ENCODE data around the gene PAX5. TPM values are rescaled to one million over a fixed set of nuclear protein-coding genes. Genes with fewer than 3 reads are reported as not detected.

PAX5 gene
- total and polyA plus RNA-seq, 3 donors from 2014 or later, result 0.79 to 1.9 (median 1.3) TPM

- DNase-seq, result no peak
- no peaks in the 10 kb centered on the region for H3K4me1 ChIP-seq
- intact Hi-C loops (cut with DNase I; ENCODE audit: low total_unique reads), result no loop called here
- no peaks in the 10 kb centered on the region for H3K36me3 ChIP-seq (ENCODE audit: low read depth, missing control alignments)
- no peaks in the 10 kb centered on the region for H3K27me3 ChIP-seq
- no peak overlapping the region for H3K4me3 ChIP-seq
- H3K9me3 ChIP-seq, result no peaks in the 10 kb centered on the region
- no peak overlapping the region for H3K27ac ChIP-seq
- no peak for TF ChIP-seq POLR2A (IDR thresholded peaks at IDR 0.05)
- TF ChIP-seq CTCF (IDR thresholded peaks at IDR 0.05), result no peak
Observed at GRCh38 chr9:36936498-36936831, 97.6 kb downstream of the PAX5 start.

- Histone ChIP-seq H3K4me3 (no peak overlapping the region), H3K27me3 (no peaks in the 10 kb centered on the region), H3K36me3 (ENCODE audit: low read depth, missing control alignments) (no peaks in the 10 kb centered on the region), H3K9me3 (no peaks in the 10 kb centered on the region), H3K27ac (no peak overlapping the region), H3K4me1 (no peaks in the 10 kb centered on the region)
- intact Hi-C loops (cut with DNase I; ENCODE audit: low total_unique reads), result no loop called here
- TF ChIP-seq POLR2A (IDR thresholded peaks at IDR 0.05) (no peak), CTCF (IDR thresholded peaks at IDR 0.05) (no peak)
- 88 to 94% methylated on average over 7 to 9 of the region's 9 CpGs for WGBS, 2 donors
- no peak for DNase-seq
Observed at GRCh38 chr9:36935768-36936497, 98.1 kb downstream of the PAX5 start.

GRCh38 chr9:36935332-36935731 is 98.7 kb downstream of the PAX5 start:
- no peak for TF ChIP-seq POLR2A (IDR thresholded peaks at IDR 0.05)
- TF ChIP-seq CTCF (IDR thresholded peaks at IDR 0.05), result no peak
- 91 to 95% methylated on average over 4 of the region's 4 CpGs for WGBS, 2 donors
- H3K27ac ChIP-seq, result no peak overlapping the region
- no peak overlapping the region for H3K4me3 ChIP-seq
- H3K9me3 ChIP-seq, result no peaks in the 10 kb centered on the region
- intact Hi-C loops (cut with DNase I; ENCODE audit: low total_unique reads), result no loop called here
- H3K4me1 ChIP-seq, result no peaks in the 10 kb centered on the region
- DNase-seq, result no peak
- H3K27me3 ChIP-seq, result no peaks in the 10 kb centered on the region
- H3K36me3 ChIP-seq (ENCODE audit: low read depth, missing control alignments), result no peaks in the 10 kb centered on the region

- TF ChIP-seq CTCF (IDR thresholded peaks at IDR 0.05), result no peak
- 78 to 85% methylated on average over 5 of the region's 5 CpGs for WGBS, 2 donors
- intact Hi-C loops (cut with DNase I; ENCODE audit: low total_unique reads), result no loop called here
- Histone ChIP-seq H3K9me3 (no peaks in the 10 kb centered on the region), H3K36me3 (ENCODE audit: low read depth, missing control alignments) (no peaks in the 10 kb centered on the region), H3K27ac (no peak overlapping the region), H3K4me3 (no peak overlapping the region), H3K27me3 (no peaks in the 10 kb centered on the region), H3K4me1 (no peaks in the 10 kb centered on the region)
- DNase-seq, result no peak
Observed at GRCh38 chr9:36934478-36935065, 99.5 kb downstream of the PAX5 start.

GRCh38 chr9:36933676-36934215 is 100.3 kb downstream of the PAX5 start:
- intact Hi-C loops (cut with DNase I; ENCODE audit: low total_unique reads), result no loop called here
- H3K27ac ChIP-seq, result no peak overlapping the region
- no peaks in the 10 kb centered on the region for H3K27me3 ChIP-seq
- no peaks in the 10 kb centered on the region for H3K9me3 ChIP-seq
- DNase-seq, result no peak
- H3K36me3 ChIP-seq (ENCODE audit: low read depth, missing control alignments), result no peaks in the 10 kb centered on the region
- H3K4me1 ChIP-seq, result no peaks in the 10 kb centered on the region
- TF ChIP-seq CTCF (IDR thresholded peaks at IDR 0.05) (no peak), POLR2A (IDR thresholded peaks at IDR 0.05) (no peak)
- H3K4me3 ChIP-seq, result no peak overlapping the region
- WGBS, 2 donors, result 85% methylated on average over 3 to 6 of the region's 6 CpGs
